Activated CD8-positive, alpha-beta T cell treated with anti-CD3 and anti-CD28 coated beads, Interleukin-2, amount 10 ng/mL, durations not matched to agents 7 days and 5 days (primary cell): ENCODE results near the gene IMPG2. TPM values are rescaled to one million over a fixed set of nuclear protein-coding genes. Genes with fewer than 3 reads are reported as not detected.

Experiments used
- ATAC-seq: fragments of 150-1000 bp; cut with Tn5 transposase; one replicate; pipeline ENCODE4 v1.10.0; 2021; ENCODE audit warnings: moderate library complexity
- CTCF ChIA-PET: fragments of 350-600 bp; sonication (Branson Sonifier 250); formaldehyde crosslinking; loops from one replicate; lab custom pipeline; 2021; ENCODE audit warnings: antibody characterized with exemption; lab: Charles Lee
- POLR2A ChIA-PET: fragments of 350-600 bp; sonication (Branson Sonifier 250); formaldehyde crosslinking; loops from one replicate; lab custom pipeline; 2021; ENCODE audit warnings: antibody characterized with exemption; lab: Charles Lee
- DNase-seq: peaks from one replicate; pipeline ENCODE4 v3.0.0-alpha.2; 2020
- H3K27ac Mint-ChIP-seq: one replicate; pipeline ENCODE4 v1.8.0; 2021; ENCODE audit warnings: mild to moderate bottlenecking, mixed read lengths
- H3K27me3 Mint-ChIP-seq: one replicate; pipeline ENCODE4 v1.8.0; 2021; ENCODE audit warnings: low read depth, mixed read lengths
- H3K36me3 Mint-ChIP-seq: one replicate; pipeline ENCODE4 v1.8.0; 2021; ENCODE audit warnings: low read depth, mixed read lengths
- H3K4me1 Mint-ChIP-seq: one replicate; pipeline ENCODE4 v1.8.0; 2021; ENCODE audit warnings: low read depth, mixed read lengths
- H3K4me3 Mint-ChIP-seq: one replicate; pipeline ENCODE4 v1.8.0; 2021; ENCODE audit warnings: mild to moderate bottlenecking, mixed read lengths
- H3K9me3 Mint-ChIP-seq: one replicate; pipeline ENCODE4 v1.8.0; 2022; ENCODE audit warnings: mixed read lengths; ENCODE audit not compliant: insufficient read depth
- total RNA-seq, 2 experiments: library from RNA; stranded (reverse); gene quantifications; one replicate each; pipeline ENCODE4 v1.2.3, GENCODE V29; 2021

Gene IMPG2
- total RNA-seq, 2 experiments from 2014 or later, result 0.29 TPM

- Mint-ChIP-seq H3K4me1 (no peaks in the 10 kb centered on the region), H3K4me3 (no peak overlapping the region), H3K27ac (no peak overlapping the region), H3K36me3 (no peaks in the 10 kb centered on the region), H3K9me3 (no peaks in the 10 kb centered on the region), H3K27me3 (no peaks in the 10 kb centered on the region)
- no peak for DNase-seq
- ATAC-seq, result no peak
- ChIA-PET CTCF (no interaction called here), POLR2A (no interaction called here)
Observed at GRCh38 chr3:101224739-101225138, 95.6 kb downstream of the IMPG2 start.

- Mint-ChIP-seq H3K4me1 (no peaks in the 10 kb centered on the region), H3K9me3 (peaks cover 6% of the 10 kb centered on the region), H3K36me3 (no peaks in the 10 kb centered on the region), H3K27me3 (no peaks in the 10 kb centered on the region), H3K4me3 (no peak overlapping the region), H3K27ac (no peak overlapping the region)
- ATAC-seq, result no peak
- CTCF ChIA-PET, result interaction anchor here (0.8 kb wide), 1 partner anchor 27 kb away, joined by 3 read pairs; no protein-coding TSS in a partner anchor
- no peak for DNase-seq
- POLR2A ChIA-PET, result no interaction called here
Observed at GRCh38 chr3:101223016-101223415, 97.4 kb downstream of the IMPG2 start.

GRCh38 chr3:101219842-101220560 lies 100.4 kb downstream of the IMPG2 start:
- no peaks in the 10 kb centered on the region for H3K36me3 Mint-ChIP-seq
- no peak overlapping the region for H3K4me3 Mint-ChIP-seq
- no peaks in the 10 kb centered on the region for H3K27me3 Mint-ChIP-seq
- H3K4me1 Mint-ChIP-seq, result no peaks in the 10 kb centered on the region
- ATAC-seq, result no peak
- ChIA-PET CTCF (no interaction called here), POLR2A (no interaction called here)
- H3K27ac Mint-ChIP-seq, result no peak overlapping the region
- peaks cover 6% of the 10 kb centered on the region for H3K9me3 Mint-ChIP-seq
- no peak for DNase-seq

GRCh38 chr3:101217472-101218245 lies 102.7 kb downstream of the IMPG2 start:
- H3K27me3 Mint-ChIP-seq, result no peaks in the 10 kb centered on the region
- no peak overlapping the region for H3K27ac Mint-ChIP-seq
- no peaks in the 10 kb centered on the region for H3K36me3 Mint-ChIP-seq
- ChIA-PET CTCF (no interaction called here), POLR2A (no interaction called here)
- peaks cover 6% of the 10 kb centered on the region for H3K9me3 Mint-ChIP-seq
- DNase-seq (no peak), ATAC-seq (no peak)
- H3K4me1 Mint-ChIP-seq, result no peaks in the 10 kb centered on the region
- H3K4me3 Mint-ChIP-seq, result no peak overlapping the region

- Mint-ChIP-seq H3K4me1 (no peaks in the 10 kb centered on the region), H3K9me3 (peaks cover 6% of the 10 kb centered on the region), H3K36me3 (no peaks in the 10 kb centered on the region), H3K27me3 (no peaks in the 10 kb centered on the region), H3K4me3 (no peak overlapping the region), H3K27ac (no peak overlapping the region)
- ATAC-seq (no peak), DNase-seq (no peak)
- POLR2A ChIA-PET, result no interaction called here
- CTCF ChIA-PET, result no interaction called here
Observed at GRCh38 chr3:101216710-101217465, 103.5 kb downstream of the IMPG2 start.

- peaks cover 3% of the 10 kb centered on the region for H3K27me3 Mint-ChIP-seq
- POLR2A ChIA-PET, result no interaction called here
- CTCF ChIA-PET, result no interaction called here
Observed at GRCh38 chr3:101212730-101213129, 107.6 kb downstream of the IMPG2 start.

GRCh38 chr3:101204246-101204645 lies 116.1 kb downstream of the IMPG2 start:
- DNase-seq (no peak), ATAC-seq (no peak)
- Mint-ChIP-seq H3K9me3 (no peaks in the 10 kb centered on the region), H3K4me3 (no peak overlapping the region), H3K27me3 (peaks cover 27% of the 10 kb centered on the region), H3K4me1 (no peaks in the 10 kb centered on the region), H3K36me3 (no peaks in the 10 kb centered on the region), H3K27ac (no peak overlapping the region)
- POLR2A ChIA-PET, result no interaction called here
- CTCF ChIA-PET, result no interaction called here

More at GRCh38 chr3:101212730-101213129, 107.6 kb downstream of the IMPG2 start:
- ATAC-seq (no peak), DNase-seq (no peak)
- Mint-ChIP-seq H3K27ac (no peak overlapping the region), H3K9me3 (no peaks in the 10 kb centered on the region), H3K4me3 (no peak overlapping the region), H3K36me3 (no peaks in the 10 kb centered on the region), H3K4me1 (no peaks in the 10 kb centered on the region)

GRCh38 chr3:101203411-101203810 lies 117.0 kb downstream of the IMPG2 start:
- no peak for DNase-seq
- ChIA-PET POLR2A (no interaction called here), CTCF (no interaction called here)
- no peak for ATAC-seq
- Mint-ChIP-seq H3K36me3 (no peaks in the 10 kb centered on the region), H3K4me1 (no peaks in the 10 kb centered on the region), H3K27me3 (peaks cover 24% of the 10 kb centered on the region), H3K9me3 (no peaks in the 10 kb centered on the region), H3K27ac (no peak overlapping the region), H3K4me3 (no peak overlapping the region)

- Mint-ChIP-seq H3K4me3 (no peak overlapping the region), H3K4me1 (no peaks in the 10 kb centered on the region), H3K9me3 (no peaks in the 10 kb centered on the region), H3K27ac (no peak overlapping the region), H3K36me3 (no peaks in the 10 kb centered on the region), H3K27me3 (peaks cover 26% of the 10 kb centered on the region)
- ChIA-PET POLR2A (no interaction called here), CTCF (no interaction called here)
- ATAC-seq (no peak), DNase-seq (no peak)
Observed at GRCh38 chr3:101202640-101203039, 117.7 kb downstream of the IMPG2 start.

GRCh38 chr3:101200461-101200860 lies 119.9 kb downstream of the IMPG2 start:
- ChIA-PET CTCF (interaction anchor here (1.6 kb wide), 1 partner anchor 131 kb away, joined by 5 read pairs; no protein-coding TSS in a partner anchor), POLR2A (no interaction called here)
- DNase-seq (no peak), ATAC-seq (no peak)
- no peaks in the 10 kb centered on the region for H3K36me3 Mint-ChIP-seq
- no peak overlapping the region for H3K27ac Mint-ChIP-seq
- no peaks in the 10 kb centered on the region for H3K9me3 Mint-ChIP-seq
- no peak overlapping the region for H3K4me3 Mint-ChIP-seq
- no peaks in the 10 kb centered on the region for H3K4me1 Mint-ChIP-seq
- H3K27me3 Mint-ChIP-seq, result peaks cover 28% of the 10 kb centered on the region

- Mint-ChIP-seq H3K9me3 (no peaks in the 10 kb centered on the region), H3K4me1 (no peaks in the 10 kb centered on the region), H3K27me3 (peaks cover 11% of the 10 kb centered on the region), H3K27ac (no peak overlapping the region), H3K4me3 (no peak overlapping the region), H3K36me3 (no peaks in the 10 kb centered on the region)
- CTCF ChIA-PET, result interaction anchor here (0.6 to 1.9 kb wide), 5 partner anchors 15 to 443 kb away, joined by 3 to 10 read pairs (median 4); no protein-coding TSS in a partner anchor
- DNase-seq, result no peak
- POLR2A ChIA-PET, result no interaction called here
- no peak for ATAC-seq
Observed at GRCh38 chr3:101195951-101196713, 124.2 kb downstream of the IMPG2 start.
